Activated CD4-positive, alpha-beta memory T cell treated with anti-CD3 and anti-CD28 coated beads, Interleukin-2, amount 10 ng/mL, durations not matched to agents 7 days and 5 days (primary cell): ENCODE measurements around the gene DSC2. TPM values are rescaled to one million over a fixed set of nuclear protein-coding genes. Genes with fewer than 3 reads are reported as not detected.
"Not testable (repeated sequence)": the region's sequence is repeated elsewhere in the genome, so short reads cannot be mapped to it uniquely, and the experiment has no call there.

Experiments used
- CTCF ChIA-PET: fragments of 350-600 bp; sonication (Branson Sonifier 250); formaldehyde crosslinking; loops from one replicate; lab custom pipeline; 2021; ENCODE audit warnings: antibody characterized with exemption, inconsistent platforms; lab: Charles Lee
- POLR2A ChIA-PET: fragments of 350-600 bp; sonication (Branson Sonifier 250); formaldehyde crosslinking; loops from one replicate; lab custom pipeline; 2021; ENCODE audit warnings: antibody characterized with exemption; lab: Charles Lee
- DNase-seq: peaks from one replicate; pipeline ENCODE4 v3.0.0-alpha.2; 2020
- H3K27ac Mint-ChIP-seq: one replicate; pipeline ENCODE4 v1.8.0; 2021; ENCODE audit warnings: mild to moderate bottlenecking, mixed read lengths
- H3K27me3 Mint-ChIP-seq: one replicate; pipeline ENCODE4 v1.8.0; 2021; ENCODE audit warnings: mixed read lengths
- H3K36me3 Mint-ChIP-seq: one replicate; pipeline ENCODE4 v1.8.0; 2021; ENCODE audit warnings: low read depth, mixed read lengths
- H3K4me1 Mint-ChIP-seq: one replicate; pipeline ENCODE4 v1.8.0; 2021; ENCODE audit warnings: mixed read lengths
- H3K4me3 Mint-ChIP-seq: one replicate; pipeline ENCODE4 v1.8.0; 2021; ENCODE audit warnings: mild to moderate bottlenecking, mixed read lengths
- H3K9me3 Mint-ChIP-seq: one replicate; pipeline ENCODE4 v1.8.0; 2021; ENCODE audit warnings: mixed read lengths
- total RNA-seq, 2 experiments: library from RNA; stranded (reverse); gene quantifications; one replicate each; pipeline ENCODE4 v1.2.3, GENCODE V29; 2021

DSC2 gene
- total RNA-seq, 2 experiments from 2014 or later, result not detected

GRCh38 chr18:31015715-31016434 is 86.3 kb downstream of the DSC2 start:
- DNase-seq, result no peak
- Mint-ChIP-seq H3K27me3 (no peaks in the 10 kb centered on the region), H3K27ac (no peak overlapping the region)

GRCh38 chr18:31011455-31011854 is 90.8 kb downstream of the DSC2 start:
- H3K27ac Mint-ChIP-seq, H3K9me3 Mint-ChIP-seq, H3K27me3 Mint-ChIP-seq, H3K4me3 Mint-ChIP-seq, CTCF ChIA-PET, DNase-seq, H3K36me3 Mint-ChIP-seq, H3K4me1 Mint-ChIP-seq, POLR2A ChIA-PET: not testable (repeated sequence)

More at GRCh38 chr18:31015715-31016434, 86.3 kb downstream of the DSC2 start:
- ChIA-PET CTCF (no interaction called here), POLR2A (no interaction called here)
- Mint-ChIP-seq H3K36me3 (no peaks in the 10 kb centered on the region), H3K9me3 (peaks cover 2% of the 10 kb centered on the region), H3K4me3 (no peak overlapping the region), H3K4me1 (no peaks in the 10 kb centered on the region)

GRCh38 chr18:31010601-31011000 is 91.6 kb downstream of the DSC2 start:
- no peaks in the 10 kb centered on the region for H3K36me3 Mint-ChIP-seq
- H3K4me3 Mint-ChIP-seq, result no peak overlapping the region
- H3K27ac Mint-ChIP-seq, result no peak overlapping the region
- H3K9me3 Mint-ChIP-seq, result peaks cover 2% of the 10 kb centered on the region
- H3K4me1 Mint-ChIP-seq, result no peaks in the 10 kb centered on the region
- POLR2A ChIA-PET, result no interaction called here
- CTCF ChIA-PET, result no interaction called here
- no peaks in the 10 kb centered on the region for H3K27me3 Mint-ChIP-seq
- no peak for DNase-seq

Other genes with a start within 250 kb of the DSC2 start
- gene DSC3, start 59.7 kb downstream of the DSC2 start, total RNA-seq, result not detected
- gene DSC1, start 60.4 kb upstream of the DSC2 start, total RNA-seq, result not detected
- gene DSG1, start 215.7 kb upstream of the DSC2 start, total RNA-seq, result not detected